Right cardiac atrium (tissue), 5 donors: ENCODE measurements around the gene TMEM169. TPM values are rescaled to one million over a fixed set of nuclear protein-coding genes. Genes with fewer than 3 reads are reported as not detected.

ENCODE experiments used
- ATAC-seq, 2 donors: fragments of 200-7000 bp; cut with Tn5 transposase; one replicate each; pipeline versions ENCODE4 v1.8.0 to v1.9.1; 2020; ENCODE audit warnings: moderate library complexity in 2 of 2, mild to moderate bottlenecking in 1 of 2
- DNase-seq, 3 donors: peaks; one replicate each; pipeline ENCODE4 v3.0.0-alpha.2; 2020
- H3K27ac ChIP-seq: one replicate; pipeline ENCODE4 v1.5.1; 2013; ENCODE audit warnings: mild to moderate bottlenecking, low read length, control low read depth, moderate library complexity
- H3K27me3 ChIP-seq: one replicate; pipeline ENCODE4 v1.6.1; 2013; ENCODE audit not compliant: control insufficient read depth, insufficient read depth
- H3K4me1 ChIP-seq: one replicate; pipeline ENCODE4 v1.6.1; 2013; ENCODE audit warnings: low read length; ENCODE audit not compliant: control insufficient read depth, insufficient read depth
- H3K4me3 ChIP-seq: one replicate; pipeline ENCODE4 v1.5.1; 2013; ENCODE audit warnings: low read length, control low read depth
- H3K9me3 ChIP-seq: one replicate; pipeline ENCODE4 v1.6.1; 2013; ENCODE audit warnings: low read length; ENCODE audit not compliant: control insufficient read depth
- WGBS: extraction: QIAGEN DNeasy Blood & Tissue Kit; methylation state at CpG from one replicate; pipeline ENCODE4 v1.1.7; 2013; 5-methylcytosine and 5-hydroxymethylcytosine counted together
- intact Hi-C, 4 donors: fragments of 100-400 bp; cut with DNase I; formaldehyde crosslinking; loops; one replicate each; pipeline versions ENCODE4 v1.11.0 to v1.14.0; 2022 to 2023
- polyA plus RNA-seq: library from polyadenylated mRNA; stranded (reverse); fragments of 200-250 nt; gene quantifications from one replicate; pipeline ENCODE4 v1.2.3, GENCODE V29; 2013
- total RNA-seq, 4 donors: library from RNA; stranded (reverse); fragmentation: NEBNext Ultra II Directional; extraction: Animal tissue kit (Norgen Biotek cat#: 25700); gene quantifications; one replicate each; pipeline ENCODE4 v1.2.1, GENCODE V29; 2021
- donor health status: healthy with polysubstance abuse.
- donor health status: DM: no; HTN: yes; CAD: no.
- donor health status: DM: no; HTN: no; CAD: no.
- donor health status: DM: no; HTN: yes; CAD: no; lungs with severe emphysema.
- donor health status: DM: yes; HTN: yes; CAD: no.

TMEM169 gene
- total and polyA plus RNA-seq, 5 donors = 0.14 to 0.42 (median 0.25) TPM; not detected in 1

- no peaks in the 10 kb centered on the region for H3K9me3 ChIP-seq
- no peak overlapping the region for H3K27ac ChIP-seq
- 91% methylated on average over 3 of the region's 3 CpGs for WGBS
- H3K4me3 ChIP-seq = no peak overlapping the region
- no peaks in the 10 kb centered on the region for H3K27me3 ChIP-seq
- H3K4me1 ChIP-seq = no peaks in the 10 kb centered on the region
- no peak for ATAC-seq
- intact Hi-C loops = no loop called here
- DNase-seq = no peak
Observed at GRCh38 chr2:216051350-216051749, 30.4 kb upstream of the TMEM169 start.

- Histone ChIP-seq H3K4me1 (no peaks in the 10 kb centered on the region), H3K27me3 (no peaks in the 10 kb centered on the region), H3K4me3 (no peak overlapping the region), H3K27ac (no peak overlapping the region), H3K9me3 (no peaks in the 10 kb centered on the region)
- intact Hi-C loops = no loop called here
- DNase-seq = no peak
- no peak for ATAC-seq
- WGBS = 96% methylated on average over 2 of the region's 2 CpGs
Observed at GRCh38 chr2:216052420-216052819, 29.3 kb upstream of the TMEM169 start.

- intact Hi-C loops = no loop called here
- no peak for ATAC-seq
- Histone ChIP-seq H3K27ac (no peak overlapping the region), H3K4me1 (no peaks in the 10 kb centered on the region), H3K9me3 (no peaks in the 10 kb centered on the region), H3K4me3 (no peak overlapping the region), H3K27me3 (no peaks in the 10 kb centered on the region)
- no peak for DNase-seq
- 90% methylated on average over 4 of the region's 4 CpGs for WGBS
Observed at GRCh38 chr2:216055680-216056079, 26.0 kb upstream of the TMEM169 start.

- intact Hi-C loops = no loop called here
- ATAC-seq = no peak
- Histone ChIP-seq H3K4me1 (no peaks in the 10 kb centered on the region), H3K4me3 (no peak overlapping the region), H3K27ac (no peak overlapping the region), H3K27me3 (no peaks in the 10 kb centered on the region), H3K9me3 (no peaks in the 10 kb centered on the region)
- DNase-seq = no peak
- 75% methylated on average over 3 of the region's 3 CpGs for WGBS
Observed at GRCh38 chr2:216056739-216057138, 25.0 kb upstream of the TMEM169 start.

- Histone ChIP-seq H3K4me3 (no peak overlapping the region), H3K27ac (no peak overlapping the region), H3K4me1 (no peaks in the 10 kb centered on the region), H3K27me3 (no peaks in the 10 kb centered on the region), H3K9me3 (no peaks in the 10 kb centered on the region)
- intact Hi-C loops = no loop called here
- DNase-seq (no peak), ATAC-seq (peak in 1 of 2 donors; percentile 41)
- 70% methylated on average over 7 of the region's 7 CpGs for WGBS
Observed at GRCh38 chr2:216057688-216058193, 24.0 kb upstream of the TMEM169 start.

GRCh38 chr2:216059233-216059834 is 22.4 kb upstream of the TMEM169 start:
- Histone ChIP-seq H3K9me3 (no peaks in the 10 kb centered on the region), H3K4me1 (no peaks in the 10 kb centered on the region), H3K4me3 (no peak overlapping the region), H3K27me3 (no peaks in the 10 kb centered on the region), H3K27ac (no peak overlapping the region)
- no peak for ATAC-seq
- 97% methylated on average over 5 of the region's 5 CpGs for WGBS
- intact Hi-C loops = no loop called here
- no peak for DNase-seq

- intact Hi-C loops = no loop called here
- WGBS = 90% methylated on average over 2 of the region's 2 CpGs
Observed at GRCh38 chr2:216064014-216064630, 17.6 kb upstream of the TMEM169 start.

GRCh38 chr2:216064665-216065064 is 17.1 kb upstream of the TMEM169 start:
- no peak overlapping the region for H3K27ac ChIP-seq
- DNase-seq (no peak), ATAC-seq (no peak)
- H3K27me3 ChIP-seq = no peaks in the 10 kb centered on the region
- H3K4me1 ChIP-seq = no peaks in the 10 kb centered on the region
- WGBS = 82% methylated on average over 1 of the region's 1 CpG
- H3K4me3 ChIP-seq = no peak overlapping the region
- no peaks in the 10 kb centered on the region for H3K9me3 ChIP-seq
- intact Hi-C loops = no loop called here

More at GRCh38 chr2:216064014-216064630, 17.6 kb upstream of the TMEM169 start:
- H3K4me3 ChIP-seq = no peak overlapping the region
- H3K9me3 ChIP-seq = no peaks in the 10 kb centered on the region
- no peaks in the 10 kb centered on the region for H3K27me3 ChIP-seq
- no peaks in the 10 kb centered on the region for H3K4me1 ChIP-seq
- H3K27ac ChIP-seq = no peak overlapping the region
- DNase-seq (no peak), ATAC-seq (no peak)

- H3K9me3 ChIP-seq = no peaks in the 10 kb centered on the region
- ATAC-seq = no peak
- no peak overlapping the region for H3K27ac ChIP-seq
- H3K27me3 ChIP-seq = no peaks in the 10 kb centered on the region
- intact Hi-C loops = no loop called here
- H3K4me1 ChIP-seq = no peaks in the 10 kb centered on the region
- DNase-seq = no peak
- H3K4me3 ChIP-seq = no peak overlapping the region
- WGBS = 79% methylated on average over 5 of the region's 5 CpGs
Observed at GRCh38 chr2:216066230-216066629, 15.5 kb upstream of the TMEM169 start.

GRCh38 chr2:216069028-216069427 is 12.7 kb upstream of the TMEM169 start:
- Histone ChIP-seq H3K27me3 (no peaks in the 10 kb centered on the region), H3K4me1 (no peaks in the 10 kb centered on the region), H3K27ac (no peak overlapping the region), H3K9me3 (no peaks in the 10 kb centered on the region), H3K4me3 (no peak overlapping the region)
- WGBS = 89% methylated on average over 2 of the region's 2 CpGs
- no peak for ATAC-seq
- no peak for DNase-seq
- intact Hi-C loops = no loop called here

GRCh38 chr2:216070195-216070594 is 11.5 kb upstream of the TMEM169 start:
- WGBS = 83% methylated on average over 6 of the region's 6 CpGs
- Histone ChIP-seq H3K4me1 (no peaks in the 10 kb centered on the region), H3K27ac (no peak overlapping the region), H3K9me3 (no peaks in the 10 kb centered on the region), H3K27me3 (no peaks in the 10 kb centered on the region), H3K4me3 (no peak overlapping the region)
- intact Hi-C loops = no loop called here
- ATAC-seq (no peak), DNase-seq (no peak)
